WTC11 (cell line): Measurements from ENCODE around the gene F8A1. TPM values are rescaled to one million over a fixed set of nuclear protein-coding genes. Genes with fewer than 3 reads are reported as not detected.
"Not testable (repeated sequence)": the region's sequence is repeated elsewhere in the genome, so short reads cannot be mapped to it uniquely, and the experiment has no call there.

Source experiments
- ATAC-seq: fragments of 200-7000 bp; cut with Tn5 transposase; 2 replicates; pipeline ENCODE4 v1.10.0; 2021; ENCODE audit warnings: mild to moderate bottlenecking, moderate library complexity
- CTCF ChIA-PET: fragments of 300-600 bp; sonication (Branson Sonifier 250); formaldehyde crosslinking; loops from one replicate; lab custom pipeline; 2021; ENCODE audit warnings: antibody characterized with exemption; lab: Charles Lee
- POLR2A ChIA-PET: fragments of 350-600 bp; sonication (Branson Sonifier 250); formaldehyde crosslinking; loops from one replicate; lab custom pipeline; 2021; ENCODE audit warnings: antibody characterized with exemption; lab: Charles Lee
- DNase-seq: peaks from one replicate; pipeline ENCODE4 v3.0.0; 2021; ENCODE audit warnings: low spot score
- H3K27ac Mint-ChIP-seq: 2 replicates; pipeline ENCODE4 v1.8.0; 2021; ENCODE audit warnings: mixed read lengths
- H3K27me3 Mint-ChIP-seq: 2 replicates; pipeline ENCODE4 v1.8.0; 2021; ENCODE audit warnings: low read depth, mild to moderate bottlenecking, moderate library complexity, mixed read lengths
- H3K36me3 Mint-ChIP-seq: 2 replicates; pipeline ENCODE4 v1.8.0; 2021; ENCODE audit warnings: mixed read lengths
- H3K4me1 Mint-ChIP-seq: 2 replicates; pipeline ENCODE4 v1.8.0; 2022; ENCODE audit warnings: mixed read lengths
- H3K4me3 Mint-ChIP-seq: 2 replicates; pipeline ENCODE4 v1.8.0; 2021; ENCODE audit warnings: mild to moderate bottlenecking, moderate library complexity, mixed read lengths
- H3K9me3 Mint-ChIP-seq: 2 replicates; pipeline ENCODE4 v1.8.0; 2021; ENCODE audit warnings: mixed read lengths
- CBFB ChIP-seq: sonication (generic); formaldehyde crosslinking; IDR thresholded peaks from 2 replicates; pipeline ENCODE4 v1.8.1; 2022; ENCODE audit warnings: mild to moderate bottlenecking, low read depth, missing genetic modification reagents
- CREB1 ChIP-seq: sonication (generic); formaldehyde crosslinking; IDR thresholded peaks from 2 replicates; pipeline ENCODE4 v1.8.0; 2023; ENCODE audit warnings: mild to moderate bottlenecking, missing genetic modification reagents
- CREM ChIP-seq: sonication (generic); formaldehyde crosslinking; IDR thresholded peaks from 2 replicates; pipeline ENCODE4 v1.8.1; 2022; ENCODE audit warnings: mild to moderate bottlenecking, missing genetic modification reagents, moderate library complexity
- GABPB1 ChIP-seq: sonication (generic); formaldehyde crosslinking; IDR thresholded peaks from 2 replicates; pipeline ENCODE4 v1.8.1; 2023; ENCODE audit warnings: mild to moderate bottlenecking, missing genetic modification reagents
- IRF2 ChIP-seq: sonication (generic); formaldehyde crosslinking; IDR thresholded peaks from 2 replicates; pipeline ENCODE4 v1.8.0; 2022; ENCODE audit warnings: low read depth, missing genetic modification reagents, borderline replicate concordance
- JAZF1 ChIP-seq: fragments of 250-450 bp; sonication (Bioruptor Pico); IDR thresholded peaks from 2 replicates; pipeline ENCODE4 v1.9.0; 2021; ENCODE audit warnings: moderate library complexity, mild to moderate bottlenecking, inconsistent platforms
- KAT7 ChIP-seq: sonication (generic); formaldehyde crosslinking; IDR thresholded peaks from 2 replicates; pipeline ENCODE4 v1.8.1; 2023; ENCODE audit warnings: missing genetic modification reagents, mild to moderate bottlenecking, borderline replicate concordance
- MXD4 ChIP-seq: fragments of 250-450 bp; sonication (Bioruptor Pico); IDR thresholded peaks from 2 replicates; pipeline ENCODE4 v1.8.0; 2021; ENCODE audit warnings: mild to moderate bottlenecking, moderate library complexity, borderline replicate concordance
- MYBL2 ChIP-seq: sonication (generic); formaldehyde crosslinking; IDR thresholded peaks from 2 replicates; pipeline ENCODE4 v1.8.1; 2023; ENCODE audit warnings: mild to moderate bottlenecking, moderate library complexity, missing genetic modification reagents
- NFYB ChIP-seq: sonication (generic); formaldehyde crosslinking; conservative IDR thresholded peaks from 2 replicates; pipeline ENCODE4 v1.8.0; 2022; ENCODE audit warnings: low read depth, missing genetic modification reagents
- OVOL2 ChIP-seq: fragments of 250-450 bp; sonication (Bioruptor Pico); IDR thresholded peaks from 2 replicates; pipeline ENCODE4 v1.9.0; 2021; ENCODE audit warnings: mild to moderate bottlenecking, borderline replicate concordance
- PRRX2 ChIP-seq: fragments of 250-450 bp; sonication (Bioruptor Pico); IDR thresholded peaks from 2 replicates; pipeline ENCODE4 v1.8.0; 2021; ENCODE audit warnings: mild to moderate bottlenecking
- RELA ChIP-seq: sonication (generic); formaldehyde crosslinking; IDR thresholded peaks from 2 replicates; pipeline ENCODE4 v1.8.1; 2022; ENCODE audit warnings: missing genetic modification reagents, mild to moderate bottlenecking, borderline replicate concordance
- TP53 ChIP-seq: sonication (generic); formaldehyde crosslinking; IDR thresholded peaks from 2 replicates; pipeline ENCODE4 v1.8.1; 2023; ENCODE audit warnings: mild to moderate bottlenecking, missing genetic modification reagents
- USF2 ChIP-seq: sonication (generic); formaldehyde crosslinking; IDR thresholded peaks from 2 replicates; pipeline ENCODE4 v1.8.1; 2023; ENCODE audit warnings: mild to moderate bottlenecking, missing genetic modification reagents, moderate library complexity
- ZNF396 ChIP-seq: fragments of 250-450 bp; sonication (Bioruptor Pico); IDR thresholded peaks from 2 replicates; pipeline ENCODE4 v1.8.0; 2021; ENCODE audit warnings: mild to moderate bottlenecking, moderate library complexity, borderline replicate concordance
- ZNF416 ChIP-seq: fragments of 250-450 bp; sonication (Bioruptor Pico); IDR thresholded peaks from 2 replicates; pipeline ENCODE4 v1.9.0; 2021; ENCODE audit warnings: mild to moderate bottlenecking, inconsistent platforms
- total RNA-seq: library from RNA; stranded (reverse); gene quantifications from 3 replicates; pipeline ENCODE4 v1.2.3, GENCODE V29; 2021
- TF ChIP-seq, protein P1 (sequence below): sonication (generic); formaldehyde crosslinking; IDR thresholded peaks from 2 replicates; pipeline ENCODE4 v1.8.0; 2022; ENCODE audit warnings: missing genetic modification reagents
- TF ChIP-seq, protein P2 (sequence below): sonication (generic); formaldehyde crosslinking; IDR thresholded peaks from 2 replicates; pipeline ENCODE4 v1.8.0; 2022; ENCODE audit warnings: mild to moderate bottlenecking, missing genetic modification reagents
- TF ChIP-seq, protein P3 (sequence below): sonication (generic); formaldehyde crosslinking; IDR thresholded peaks from 2 replicates; pipeline ENCODE4 v1.8.1; 2023; ENCODE audit warnings: mild to moderate bottlenecking, missing genetic modification reagents, moderate library complexity
- TF ChIP-seq, protein P4 (sequence below): fragments of 200-600 bp; IDR thresholded peaks from 2 replicates; pipeline ENCODE4 v1.8.0; 2022; ENCODE audit warnings: antibody characterized with exemption

The F8A1 gene
- total RNA-seq, 1 experiment from 2014 or later = 26.8 TPM

DNA sequence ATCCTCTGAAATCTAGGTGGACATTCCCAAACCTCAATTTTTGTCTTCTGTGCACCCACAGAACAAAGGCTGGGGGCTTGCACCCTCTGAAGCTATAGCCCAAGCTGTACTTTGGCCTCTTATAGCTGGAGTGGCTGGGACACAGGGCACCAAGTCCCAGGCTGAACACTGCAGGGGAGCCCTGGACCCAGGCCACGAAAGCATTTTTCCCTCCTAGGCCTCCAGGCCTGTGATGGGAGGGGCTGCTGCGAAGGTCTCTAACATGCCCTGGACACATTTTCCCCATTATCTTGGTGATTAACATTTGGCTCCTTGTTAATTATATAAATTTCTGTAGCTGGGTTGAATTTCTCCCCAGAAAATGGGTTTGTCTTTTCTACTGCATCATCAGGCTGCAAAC is 27.9 kb downstream of the F8A1 start:
- POLR2A ChIA-PET = interaction anchor here (0.7 kb wide), 1 partner anchor 167 kb away, joined by 3 read pairs; no protein-coding TSS in a partner anchor
- peaks cover 5% of the 10 kb centered on the region for H3K36me3 Mint-ChIP-seq
- ATAC-seq (no peak), DNase-seq (no peak)
- TF ChIP-seq CBFB (CRISPR knock-in tag) = no peak
- no peak for TF ChIP-seq MYBL2 (CRISPR knock-in tag)
- no peak for TF ChIP-seq CREB1 (CRISPR knock-in tag)
- no peak for TF ChIP-seq GABPB1 (CRISPR knock-in tag)
- TF ChIP-seq ZNF396 = no peak
- no peak for TF ChIP-seq TP53 (CRISPR knock-in tag)
- TF ChIP-seq PRRX2 (CRISPR knock-in tag) = no peak
- TF ChIP-seq NFYB (CRISPR knock-in tag) = no peak
- no peak for TF ChIP-seq JAZF1
- TF ChIP-seq ZNF416 = no peak
- TF ChIP-seq CREM (CRISPR knock-in tag) = no peak
- TF ChIP-seq, protein P1, sequence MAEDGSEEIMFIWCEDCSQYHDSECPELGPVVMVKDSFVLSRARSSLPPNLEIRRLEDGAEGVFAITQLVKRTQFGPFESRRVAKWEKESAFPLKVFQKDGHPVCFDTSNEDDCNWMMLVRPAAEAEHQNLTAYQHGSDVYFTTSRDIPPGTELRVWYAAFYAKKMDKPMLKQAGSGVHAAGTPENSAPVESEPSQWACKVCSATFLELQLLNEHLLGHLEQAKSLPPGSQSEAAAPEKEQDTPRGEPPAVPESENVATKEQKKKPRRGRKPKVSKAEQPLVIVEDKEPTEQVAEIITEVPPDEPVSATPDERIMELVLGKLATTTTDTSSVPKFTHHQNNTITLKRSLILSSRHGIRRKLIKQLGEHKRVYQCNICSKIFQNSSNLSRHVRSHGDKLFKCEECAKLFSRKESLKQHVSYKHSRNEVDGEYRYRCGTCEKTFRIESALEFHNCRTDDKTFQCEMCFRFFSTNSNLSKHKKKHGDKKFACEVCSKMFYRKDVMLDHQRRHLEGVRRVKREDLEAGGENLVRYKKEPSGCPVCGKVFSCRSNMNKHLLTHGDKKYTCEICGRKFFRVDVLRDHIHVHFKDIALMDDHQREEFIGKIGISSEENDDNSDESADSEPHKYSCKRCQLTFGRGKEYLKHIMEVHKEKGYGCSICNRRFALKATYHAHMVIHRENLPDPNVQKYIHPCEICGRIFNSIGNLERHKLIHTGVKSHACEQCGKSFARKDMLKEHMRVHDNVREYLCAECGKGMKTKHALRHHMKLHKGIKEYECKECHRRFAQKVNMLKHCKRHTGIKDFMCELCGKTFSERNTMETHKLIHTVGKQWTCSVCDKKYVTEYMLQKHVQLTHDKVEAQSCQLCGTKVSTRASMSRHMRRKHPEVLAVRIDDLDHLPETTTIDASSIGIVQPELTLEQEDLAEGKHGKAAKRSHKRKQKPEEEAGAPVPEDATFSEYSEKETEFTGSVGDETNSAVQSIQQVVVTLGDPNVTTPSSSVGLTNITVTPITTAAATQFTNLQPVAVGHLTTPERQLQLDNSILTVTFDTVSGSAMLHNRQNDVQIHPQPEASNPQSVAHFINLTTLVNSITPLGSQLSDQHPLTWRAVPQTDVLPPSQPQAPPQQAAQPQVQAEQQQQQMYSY (CRISPR knock-in tag) = no peak
- TF ChIP-seq USF2 (CRISPR knock-in tag) = no peak
- no peak for TF ChIP-seq IRF2
- no peak for TF ChIP-seq OVOL2
- TF ChIP-seq, protein P2, sequence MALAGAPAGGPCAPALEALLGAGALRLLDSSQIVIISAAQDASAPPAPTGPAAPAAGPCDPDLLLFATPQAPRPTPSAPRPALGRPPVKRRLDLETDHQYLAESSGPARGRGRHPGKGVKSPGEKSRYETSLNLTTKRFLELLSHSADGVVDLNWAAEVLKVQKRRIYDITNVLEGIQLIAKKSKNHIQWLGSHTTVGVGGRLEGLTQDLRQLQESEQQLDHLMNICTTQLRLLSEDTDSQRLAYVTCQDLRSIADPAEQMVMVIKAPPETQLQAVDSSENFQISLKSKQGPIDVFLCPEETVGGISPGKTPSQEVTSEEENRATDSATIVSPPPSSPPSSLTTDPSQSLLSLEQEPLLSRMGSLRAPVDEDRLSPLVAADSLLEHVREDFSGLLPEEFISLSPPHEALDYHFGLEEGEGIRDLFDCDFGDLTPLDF (CRISPR knock-in tag) = no peak
- no peak for TF ChIP-seq RELA (CRISPR knock-in tag)
- TF ChIP-seq KAT7 (CRISPR knock-in tag) = no peak
- TF ChIP-seq, protein P3, sequence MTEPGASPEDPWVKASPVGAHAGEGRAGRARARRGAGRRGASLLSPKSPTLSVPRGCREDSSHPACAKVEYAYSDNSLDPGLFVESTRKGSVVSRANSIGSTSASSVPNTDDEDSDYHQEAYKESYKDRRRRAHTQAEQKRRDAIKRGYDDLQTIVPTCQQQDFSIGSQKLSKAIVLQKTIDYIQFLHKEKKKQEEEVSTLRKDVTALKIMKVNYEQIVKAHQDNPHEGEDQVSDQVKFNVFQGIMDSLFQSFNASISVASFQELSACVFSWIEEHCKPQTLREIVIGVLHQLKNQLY (CRISPR knock-in tag) = no peak
- no peak overlapping the region for H3K27ac Mint-ChIP-seq
- peaks cover 10% of the 10 kb centered on the region for H3K27me3 Mint-ChIP-seq
- H3K9me3 Mint-ChIP-seq = peaks cover 29% of the 10 kb centered on the region
- H3K4me3 Mint-ChIP-seq = no peak overlapping the region
- CTCF ChIA-PET = no interaction called here
- no peaks in the 10 kb centered on the region for H3K4me1 Mint-ChIP-seq

GRCh38 chrX:154918060-154918483 is 31.9 kb downstream of the F8A1 start:
- Mint-ChIP-seq H3K27me3 (peaks cover 6% of the 10 kb centered on the region), H3K36me3 (peaks cover 5% of the 10 kb centered on the region), H3K4me3 (peak overlapping the region; percentile 60), H3K9me3 (peaks cover 7% of the 10 kb centered on the region), H3K27ac (no peak overlapping the region), H3K4me1 (no peaks in the 10 kb centered on the region)
- TF ChIP-seq, protein P4, sequence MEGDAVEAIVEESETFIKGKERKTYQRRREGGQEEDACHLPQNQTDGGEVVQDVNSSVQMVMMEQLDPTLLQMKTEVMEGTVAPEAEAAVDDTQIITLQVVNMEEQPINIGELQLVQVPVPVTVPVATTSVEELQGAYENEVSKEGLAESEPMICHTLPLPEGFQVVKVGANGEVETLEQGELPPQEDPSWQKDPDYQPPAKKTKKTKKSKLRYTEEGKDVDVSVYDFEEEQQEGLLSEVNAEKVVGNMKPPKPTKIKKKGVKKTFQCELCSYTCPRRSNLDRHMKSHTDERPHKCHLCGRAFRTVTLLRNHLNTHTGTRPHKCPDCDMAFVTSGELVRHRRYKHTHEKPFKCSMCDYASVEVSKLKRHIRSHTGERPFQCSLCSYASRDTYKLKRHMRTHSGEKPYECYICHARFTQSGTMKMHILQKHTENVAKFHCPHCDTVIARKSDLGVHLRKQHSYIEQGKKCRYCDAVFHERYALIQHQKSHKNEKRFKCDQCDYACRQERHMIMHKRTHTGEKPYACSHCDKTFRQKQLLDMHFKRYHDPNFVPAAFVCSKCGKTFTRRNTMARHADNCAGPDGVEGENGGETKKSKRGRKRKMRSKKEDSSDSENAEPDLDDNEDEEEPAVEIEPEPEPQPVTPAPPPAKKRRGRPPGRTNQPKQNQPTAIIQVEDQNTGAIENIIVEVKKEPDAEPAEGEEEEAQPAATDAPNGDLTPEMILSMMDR = 0 out of 2 replicates have a peak, but pooled peaks have one; percentile 36
- no peak for TF ChIP-seq MXD4 (CRISPR knock-in tag)
- peak; percentile 39 for DNase-seq
- peak; percentile 91 for ATAC-seq
- ChIA-PET CTCF (interaction anchor here (0.6 to 2.1 kb wide), 22 partner anchors 9 to 298 kb away, joined by 3 to 25 read pairs (median 4); partner anchors contain the start of genes FUNDC2 and VBP1), POLR2A (no interaction called here)

DNA sequence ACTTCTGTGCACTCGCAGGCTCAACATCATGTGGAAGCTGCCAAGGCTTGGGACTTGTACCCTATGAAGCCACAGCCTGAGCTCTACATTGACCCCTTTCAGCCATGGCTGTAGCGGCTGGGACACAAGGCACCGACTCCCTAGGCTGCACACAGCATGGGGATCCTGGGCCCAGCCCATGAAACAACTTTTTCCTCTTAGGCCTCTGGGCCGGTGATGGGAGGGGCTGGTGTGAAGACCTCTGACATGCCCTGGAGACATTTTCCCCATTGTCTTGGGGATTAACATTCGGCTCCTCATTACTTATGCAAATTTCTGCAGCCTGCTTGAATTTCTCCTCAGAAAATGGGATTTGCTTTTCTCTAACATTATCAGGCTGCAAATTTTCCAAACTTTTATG is 38.6 kb downstream of the F8A1 start:
- Mint-ChIP-seq H3K9me3 (peaks cover 11% of the 10 kb centered on the region), H3K27me3 (peaks cover 21% of the 10 kb centered on the region)
- CTCF ChIA-PET, DNase-seq, H3K4me1 Mint-ChIP-seq, H3K4me3 Mint-ChIP-seq, POLR2A ChIA-PET, H3K36me3 Mint-ChIP-seq, H3K27ac Mint-ChIP-seq, ATAC-seq: not testable (repeated sequence)
